HEK293 (cell line): ENCODE data around the gene CENPX.
A peak's percentile ranks its signal among the peaks of the same experiment; 100 is the strongest.

ENCODE experiments used
- BCL11A ChIP-seq: fragments of 450-650 bp; formaldehyde crosslinking; IDR thresholded peaks from 2 replicates; pipeline ENCODE4 v1.5.1; 2016; ENCODE audit warnings: low read depth, missing biosample characterization, missing genetic modification characterization
- BCL6B ChIP-seq: fragments of 450-650 bp; formaldehyde crosslinking; IDR thresholded peaks from 2 replicates; pipeline ENCODE4 v1.5.1; 2017; ENCODE audit warnings: missing biosample characterization, missing genetic modification characterization
- ELK4 ChIP-seq: IDR thresholded peaks from 2 replicates; pipeline ENCODE4 v1.6.1; 2011; ENCODE audit warnings: mild to moderate bottlenecking, low read depth, low read length, borderline replicate concordance
- KLF1 ChIP-seq: fragments of 450-650 bp; formaldehyde crosslinking; IDR thresholded peaks from 2 replicates; pipeline ENCODE4 v1.5.1; 2016; ENCODE audit warnings: missing biosample characterization, missing genetic modification characterization
- KLF9 ChIP-seq: fragments of 450-650 bp; formaldehyde crosslinking; IDR thresholded peaks from 2 replicates; pipeline ENCODE4 v1.5.1; 2016; ENCODE audit warnings: missing biosample characterization, missing genetic modification characterization, low read depth
- PRDM2 ChIP-seq: fragments of 450-650 bp; formaldehyde crosslinking; IDR thresholded peaks from 2 replicates; pipeline ENCODE4 v1.5.1; 2016; ENCODE audit warnings: missing biosample characterization, missing genetic modification characterization, borderline replicate concordance
- PRDM4 ChIP-seq: fragments of 450-650 bp; formaldehyde crosslinking; IDR thresholded peaks from 2 replicates; pipeline ENCODE4 v1.5.1; 2017; ENCODE audit warnings: missing biosample characterization, missing genetic modification characterization
- REPIN1 ChIP-seq: fragments of 450-650 bp; formaldehyde crosslinking; IDR thresholded peaks from 2 replicates; pipeline ENCODE4 v1.5.1; 2017; ENCODE audit warnings: missing biosample characterization, missing genetic modification characterization, low read depth
- ZBTB1 ChIP-seq: fragments of 450-650 bp; formaldehyde crosslinking; IDR thresholded peaks from 2 replicates; pipeline ENCODE4 v1.5.1; 2016; ENCODE audit warnings: missing biosample characterization, missing genetic modification characterization
- ZBTB11 ChIP-seq: fragments of 450-650 bp; formaldehyde crosslinking; conservative IDR thresholded peaks from 2 replicates; pipeline ENCODE4 v1.5.1; 2016; ENCODE audit warnings: low read depth, missing biosample characterization, missing genetic modification characterization
- ZNF140 ChIP-seq: fragments of 450-650 bp; formaldehyde crosslinking; IDR thresholded peaks from 2 replicates; pipeline ENCODE4 v1.5.1; 2016; ENCODE audit warnings: missing biosample characterization, missing genetic modification characterization
- ZNF2 ChIP-seq: fragments of 450-650 bp; formaldehyde crosslinking; IDR thresholded peaks from 2 replicates; pipeline ENCODE4 v1.5.1; 2016; ENCODE audit warnings: missing biosample characterization, missing genetic modification characterization
- ZNF223 ChIP-seq: fragments of 450-650 bp; formaldehyde crosslinking; IDR thresholded peaks from 2 replicates; pipeline ENCODE4 v1.5.1; 2016; ENCODE audit warnings: missing biosample characterization, missing genetic modification characterization
- ZNF248 ChIP-seq: fragments of 450-650 bp; formaldehyde crosslinking; IDR thresholded peaks from 2 replicates; pipeline ENCODE4 v1.5.1; 2017; ENCODE audit warnings: missing biosample characterization, missing genetic modification characterization
- ZNF324 ChIP-seq: fragments of 450-650 bp; formaldehyde crosslinking; IDR thresholded peaks from 2 replicates; pipeline ENCODE4 v1.5.1; 2016; ENCODE audit warnings: missing biosample characterization, missing genetic modification characterization
- ZNF341 ChIP-seq: fragments of 450-650 bp; formaldehyde crosslinking; IDR thresholded peaks from 2 replicates; pipeline ENCODE4; 2016; ENCODE audit warnings: low read depth, missing biosample characterization, missing genetic modification characterization
- ZNF350 ChIP-seq: fragments of 450-650 bp; formaldehyde crosslinking; IDR thresholded peaks from 2 replicates; pipeline ENCODE4 v1.5.0; 2017; ENCODE audit warnings: missing biosample characterization, mild to moderate bottlenecking, missing genetic modification characterization
- ZNF391 ChIP-seq: fragments of 450-650 bp; formaldehyde crosslinking; IDR thresholded peaks from 2 replicates; pipeline ENCODE4 v1.5.1; 2016; ENCODE audit warnings: low read depth, missing biosample characterization, missing genetic modification characterization, borderline replicate concordance
- ZNF501 ChIP-seq: fragments of 450-650 bp; formaldehyde crosslinking; IDR thresholded peaks from 2 replicates; pipeline ENCODE4 v1.5.1; 2016; ENCODE audit warnings: missing biosample characterization, missing genetic modification characterization
- ZNF585B ChIP-seq: fragments of 450-650 bp; formaldehyde crosslinking; IDR thresholded peaks from 2 replicates; pipeline ENCODE4 v1.5.1; 2016; ENCODE audit warnings: missing biosample characterization, missing genetic modification characterization
- ZNF610 ChIP-seq: fragments of 450-650 bp; formaldehyde crosslinking; IDR thresholded peaks from 2 replicates; pipeline ENCODE4 v1.5.1; 2016; ENCODE audit warnings: missing biosample characterization, missing genetic modification characterization, borderline replicate concordance
- ZNF629 ChIP-seq: fragments of 450-650 bp; formaldehyde crosslinking; IDR thresholded peaks from 2 replicates; pipeline ENCODE4 v1.5.1; 2017; ENCODE audit warnings: missing biosample characterization, missing genetic modification characterization
- ZSCAN4 ChIP-seq: fragments of 450-650 bp; formaldehyde crosslinking; IDR thresholded peaks from 2 replicates; pipeline ENCODE4 v1.5.1; 2017; ENCODE audit warnings: missing biosample characterization, missing genetic modification characterization

The CENPX gene

GRCh38 chr17:82037092-82037888, 14.6 kb upstream of the CENPX start, which contains the start of gene DCXR (continued):
- TF ChIP-seq ZNF501 (tag by site-specific recombination) (no peak), KLF1 (peak; percentile 85), PRDM4 (tag by site-specific recombination) (no peak), ZNF140 (tag by site-specific recombination) (no peak), ZNF629 (tag by site-specific recombination) (peak; percentile 62; the same call in 1 of the 2 replicates), ZBTB11 (tag by site-specific recombination) (peak; percentile 78), KLF9 (tag by site-specific recombination) (peak; percentile 81), ZNF2 (peak; percentile 89), ZBTB1 (tag by site-specific recombination) (no peak), ZNF341 (tag by site-specific recombination) (peak; percentile 91), ZSCAN4 (tag by site-specific recombination) (no peak), ZNF248 (tag by site-specific recombination) (no peak), BCL11A (tag by site-specific recombination) (peak; percentile 96), BCL6B (no peak), ZNF391 (tag by site-specific recombination) (peak; percentile 66; the same call in 1 of the 2 replicates), ZNF610 (tag by site-specific recombination) (no peak), ZNF585B (tag by site-specific recombination) (no peak; the same call in 1 of the 2 replicates), ZNF223 (no peak; the same call in 1 of the 2 replicates), ELK4 (no peak), ZNF324 (no peak), REPIN1 (peak; percentile 96; the same call in 1 of the 2 replicates), ZNF350 (no peak), PRDM2 (no peak)
